ENCODE data around the gene HLA-DPB1.

HLA-DPB1 gene

DNA sequence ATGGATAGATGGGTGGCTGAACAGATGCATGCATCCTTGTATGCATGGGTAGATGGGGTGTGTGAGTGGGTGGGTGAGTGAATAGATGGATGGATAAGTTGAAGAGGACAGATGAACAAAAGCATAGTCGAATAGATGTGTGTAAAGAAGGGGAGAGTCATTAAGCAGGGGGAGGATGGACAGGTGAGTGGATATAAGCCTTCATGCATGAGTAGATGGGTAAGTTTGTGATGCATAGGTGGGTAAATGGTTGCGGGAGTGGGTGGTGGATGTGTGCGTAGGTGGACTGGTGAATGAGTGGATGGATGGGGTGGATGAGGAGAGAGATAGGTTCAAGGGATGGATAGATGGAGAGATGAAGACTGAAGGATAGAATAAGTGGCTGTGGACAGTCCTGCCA, 29.6 kb downstream of the HLA-DPB1 start:
- no peak for TF ChIP-seq ZFX (IDR thresholded peaks at IDR 0.05)
- TF ChIP-seq, protein P1, sequence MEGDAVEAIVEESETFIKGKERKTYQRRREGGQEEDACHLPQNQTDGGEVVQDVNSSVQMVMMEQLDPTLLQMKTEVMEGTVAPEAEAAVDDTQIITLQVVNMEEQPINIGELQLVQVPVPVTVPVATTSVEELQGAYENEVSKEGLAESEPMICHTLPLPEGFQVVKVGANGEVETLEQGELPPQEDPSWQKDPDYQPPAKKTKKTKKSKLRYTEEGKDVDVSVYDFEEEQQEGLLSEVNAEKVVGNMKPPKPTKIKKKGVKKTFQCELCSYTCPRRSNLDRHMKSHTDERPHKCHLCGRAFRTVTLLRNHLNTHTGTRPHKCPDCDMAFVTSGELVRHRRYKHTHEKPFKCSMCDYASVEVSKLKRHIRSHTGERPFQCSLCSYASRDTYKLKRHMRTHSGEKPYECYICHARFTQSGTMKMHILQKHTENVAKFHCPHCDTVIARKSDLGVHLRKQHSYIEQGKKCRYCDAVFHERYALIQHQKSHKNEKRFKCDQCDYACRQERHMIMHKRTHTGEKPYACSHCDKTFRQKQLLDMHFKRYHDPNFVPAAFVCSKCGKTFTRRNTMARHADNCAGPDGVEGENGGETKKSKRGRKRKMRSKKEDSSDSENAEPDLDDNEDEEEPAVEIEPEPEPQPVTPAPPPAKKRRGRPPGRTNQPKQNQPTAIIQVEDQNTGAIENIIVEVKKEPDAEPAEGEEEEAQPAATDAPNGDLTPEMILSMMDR (conservative IDR thresholded peaks at IDR 0.05), result no peak
- H3K27ac ChIP-seq, result no peak overlapping the region; the same call in 1 of the 2 replicates

DNA sequence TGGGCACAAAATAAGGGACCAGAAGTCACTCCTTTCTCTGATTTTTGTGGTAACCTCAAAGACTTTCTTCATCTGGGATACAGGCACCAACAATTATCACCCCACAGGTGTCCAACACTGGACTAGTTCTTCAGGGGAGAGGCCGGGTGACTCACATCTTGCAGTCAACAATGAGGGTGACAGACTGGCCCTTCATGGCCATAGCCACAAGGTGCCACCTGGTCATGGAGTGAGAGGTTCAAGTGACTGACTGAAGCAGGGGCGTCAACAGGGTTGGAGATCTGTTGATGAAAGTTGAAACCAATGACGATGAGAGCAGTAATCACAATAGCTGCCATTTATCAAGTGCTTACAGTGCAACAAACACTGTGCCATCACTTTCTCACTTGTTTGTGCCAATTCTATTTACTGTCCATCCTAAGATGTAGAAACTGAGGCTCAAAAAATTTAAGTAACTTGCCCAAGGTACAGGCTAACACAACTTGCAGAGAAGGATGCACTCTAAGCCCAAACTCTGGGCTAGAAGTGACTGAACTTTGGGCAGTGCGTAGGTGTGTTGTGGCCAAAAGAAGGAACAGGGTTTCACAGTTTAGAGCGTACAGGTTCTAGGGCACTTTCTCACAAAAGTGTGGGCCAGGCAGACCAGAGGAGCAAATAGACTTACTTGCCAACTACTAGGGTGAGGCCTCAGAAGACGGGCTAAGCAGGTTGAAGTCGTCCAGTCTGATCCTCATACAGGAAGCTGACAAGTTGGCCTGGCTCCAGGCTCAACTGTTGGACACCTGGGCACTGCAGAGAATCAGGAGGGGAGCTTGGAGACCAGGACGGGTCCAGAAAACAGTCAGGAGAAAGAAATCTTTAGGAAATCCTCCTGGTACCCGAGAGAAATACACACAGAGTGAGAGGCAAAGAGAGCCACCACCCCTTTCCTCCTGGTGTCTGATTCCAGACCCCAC, 30.4 kb downstream of the HLA-DPB1 start:
- H3K27ac ChIP-seq, result 0 out of 2 replicates have a peak overlapping the region, but pooled peaks have one; percentile 0
- no peak for TF ChIP-seq ZFX (IDR thresholded peaks at IDR 0.05)
- TF ChIP-seq, protein P1 (conservative IDR thresholded peaks at IDR 0.05), result no peak

DNA sequence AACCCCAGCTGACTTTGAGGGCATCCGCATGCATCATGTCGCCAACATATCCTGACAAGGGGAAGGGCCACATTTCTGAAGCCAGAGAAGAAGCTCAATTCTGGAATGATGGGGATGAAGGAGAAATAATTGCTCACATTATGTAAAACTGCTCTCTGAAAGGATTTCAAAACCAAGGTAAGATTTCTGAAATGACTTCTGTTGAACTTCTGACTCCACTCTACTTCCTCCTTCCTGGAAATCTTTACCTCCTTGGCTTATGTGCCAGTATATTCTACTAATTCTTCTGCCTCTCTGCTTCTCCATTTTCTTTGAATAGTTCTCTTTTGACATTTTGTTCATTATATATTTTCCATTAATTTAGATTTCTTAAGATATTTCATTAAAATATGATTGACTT, 31.9 kb downstream of the HLA-DPB1 start:
- no peak for TF ChIP-seq ZFX (IDR thresholded peaks at IDR 0.05)
- TF ChIP-seq, protein P1 (conservative IDR thresholded peaks at IDR 0.05), result no peak
- H3K27ac ChIP-seq, result no peak overlapping the region

DNA sequence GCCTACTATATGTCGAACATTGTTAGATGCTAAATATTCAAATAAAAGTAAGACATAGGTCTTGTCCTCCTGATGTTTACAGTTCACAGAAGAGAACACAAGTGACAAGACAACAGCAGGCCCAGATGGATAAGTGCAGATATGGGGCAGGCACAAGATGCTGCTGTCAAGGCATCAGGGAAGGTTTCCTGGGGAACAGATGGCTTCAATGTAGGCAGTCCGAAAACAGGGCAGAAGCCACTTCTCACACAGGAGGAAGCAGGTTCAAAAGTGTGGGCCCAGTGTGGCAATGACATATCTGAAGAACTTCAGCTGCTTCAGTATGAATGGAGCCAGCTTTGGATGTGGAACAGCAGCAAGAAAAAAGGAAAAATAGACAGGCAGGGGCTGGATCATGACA, 32.5 kb downstream of the HLA-DPB1 start:
- no peak overlapping the region for H3K27ac ChIP-seq
- TF ChIP-seq, protein P1 (conservative IDR thresholded peaks at IDR 0.05), result no peak
- TF ChIP-seq ZFX (IDR thresholded peaks at IDR 0.05), result no peak

DNA sequence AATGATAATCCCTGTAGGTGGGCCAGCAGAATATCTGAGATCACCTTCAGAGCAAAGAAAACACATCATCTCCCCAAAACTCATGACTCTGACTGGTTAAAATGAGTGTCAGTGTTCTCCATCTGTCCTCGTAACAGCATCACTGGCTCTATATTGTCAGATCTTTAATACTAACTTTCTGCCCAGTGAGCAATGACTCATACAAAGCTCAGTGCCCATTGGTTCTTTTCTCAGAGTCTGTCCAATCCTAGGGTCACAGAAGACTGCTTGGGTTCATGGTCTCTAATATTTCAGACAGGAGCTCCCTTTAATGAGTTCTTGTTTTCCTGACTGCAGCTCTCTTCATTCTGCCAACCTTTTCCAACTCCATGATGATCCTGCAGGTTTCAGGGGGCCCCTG, 36.4 kb downstream of the HLA-DPB1 start:
- no peak overlapping the region for H3K27ac ChIP-seq
- no peak for TF ChIP-seq ZFX (IDR thresholded peaks at IDR 0.05)
- TF ChIP-seq, protein P1 (conservative IDR thresholded peaks at IDR 0.05), result no peak

DNA sequence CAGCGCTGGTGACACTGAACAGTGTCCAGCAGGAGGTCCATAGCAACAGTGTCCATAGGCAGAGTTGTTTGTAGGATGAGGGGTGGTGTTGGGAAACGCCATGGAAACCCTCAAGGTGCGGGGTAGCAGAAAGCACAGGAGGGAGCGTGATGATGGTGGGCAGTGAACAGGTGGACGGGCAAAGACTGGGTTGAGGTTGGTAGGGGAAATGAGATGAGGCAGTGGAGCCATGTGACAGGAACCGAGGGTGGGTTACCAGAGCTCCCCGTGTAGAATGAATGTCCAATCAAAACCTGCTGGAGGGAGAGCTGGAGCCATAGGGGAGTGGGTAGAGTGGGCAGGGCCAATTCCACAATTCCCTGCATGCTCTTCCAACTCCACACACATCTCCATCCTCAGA, 38.0 kb downstream of the HLA-DPB1 start:
- no peak overlapping the region for H3K27ac ChIP-seq
- no peak for TF ChIP-seq ZFX (IDR thresholded peaks at IDR 0.05)
- TF ChIP-seq, protein P1 (conservative IDR thresholded peaks at IDR 0.05), result no peak

DNA sequence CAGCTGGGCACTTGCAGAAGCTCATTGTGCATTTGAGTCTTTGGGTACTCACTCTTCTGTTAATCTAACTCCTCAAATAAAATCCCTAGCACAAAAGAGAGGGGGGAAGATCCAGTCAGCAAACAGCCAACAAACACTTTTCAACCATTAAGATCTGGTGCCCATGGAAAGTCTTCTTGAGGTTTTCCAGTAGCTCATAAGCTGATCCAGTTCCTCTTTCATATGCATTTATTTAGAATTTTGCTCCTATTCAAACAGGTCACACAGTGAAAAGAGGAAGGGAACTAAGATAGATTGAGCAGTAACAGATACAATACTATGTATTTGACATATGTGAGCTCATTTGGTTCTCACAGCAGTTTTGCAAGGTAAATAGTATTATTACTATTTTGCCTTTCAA, 38.6 kb downstream of the HLA-DPB1 start:
- TF ChIP-seq, protein P1 (conservative IDR thresholded peaks at IDR 0.05), result no peak
- TF ChIP-seq ZFX (IDR thresholded peaks at IDR 0.05), result no peak
- H3K27ac ChIP-seq, result no peak overlapping the region
